MM.1S (cell line): ENCODE results near the gene SH3BGRL3.

Experiments
- DNase-seq: peaks from one replicate; pipeline ENCODE4 v3.0.0-alpha.2; 2015
- H2AFZ ChIP-seq: fragments of 300-600 bp; sonication (generic); 2 replicates; pipeline ENCODE4 v1.6.0; 2016; ENCODE audit warnings: antibody characterized with exemption, low read length
- H3F3A ChIP-seq: fragments of 300-600 bp; sonication (generic); 2 replicates; pipeline ENCODE4 v1.6.1; 2016; ENCODE audit warnings: mild to moderate bottlenecking, antibody characterized with exemption, low read length, moderate library complexity, mixed read lengths; ENCODE audit not compliant: insufficient read depth
- H3K27ac ChIP-seq: fragments of 300-600 bp; sonication (generic); 2 replicates; pipeline ENCODE4 v1.5.1; 2016; ENCODE audit warnings: mild to moderate bottlenecking, low read length
- H3K27me3 ChIP-seq: fragments of 300-600 bp; sonication (generic); replicated peaks from 2 replicates; pipeline ENCODE4 v1.6.0; 2016; ENCODE audit warnings: low read length; ENCODE audit not compliant: insufficient read depth
- H3K36me3 ChIP-seq: fragments of 300-600 bp; sonication (generic); replicated peaks from 2 replicates; pipeline ENCODE4 v1.6.1; 2016; ENCODE audit warnings: mild to moderate bottlenecking, low read length, mixed read lengths; ENCODE audit not compliant: insufficient read depth
- H3K4me1 ChIP-seq: fragments of 300-600 bp; sonication (generic); 2 replicates; pipeline ENCODE4 v1.6.1; 2016; ENCODE audit warnings: low read length, mixed read lengths
- H3K4me2 ChIP-seq: fragments of 300-600 bp; sonication (generic); 2 replicates; pipeline ENCODE4 v1.6.0; 2016; ENCODE audit warnings: low read depth, low read length
- H3K4me3 ChIP-seq: fragments of 300-600 bp; sonication (generic); 2 replicates; pipeline ENCODE4 v1.5.1; 2016; ENCODE audit warnings: low read length, mixed read lengths
- H3K79me2 ChIP-seq: fragments of 300-600 bp; sonication (generic); 2 replicates; pipeline ENCODE4 v1.6.1; 2016; ENCODE audit warnings: mixed run types, low read length, mixed read lengths
- H3K9ac ChIP-seq: fragments of 300-600 bp; sonication (generic); 2 replicates; pipeline ENCODE4 v1.6.1; 2016; ENCODE audit warnings: low read length, mixed read lengths
- H3K9me2 ChIP-seq: fragments of 300-600 bp; sonication (generic); replicated peaks from 2 replicates; pipeline ENCODE4 v1.6.1; 2016; ENCODE audit warnings: mild to moderate bottlenecking, low read length, mixed read lengths; ENCODE audit not compliant: insufficient read depth
- H3K9me3 ChIP-seq: fragments of 300-600 bp; sonication (generic); replicated peaks from 2 replicates; pipeline ENCODE4 v1.6.1; 2016; ENCODE audit warnings: mild to moderate bottlenecking, low read length, mixed read lengths; ENCODE audit not compliant: insufficient read depth
- H4K20me1 ChIP-seq: fragments of 300-600 bp; sonication (generic); 2 replicates; pipeline ENCODE4 v1.6.1; 2016; ENCODE audit warnings: mild to moderate bottlenecking, low read length, moderate library complexity, mixed read lengths; ENCODE audit not compliant: insufficient read depth
- EZH2 ChIP-seq: fragments of 300-600 bp; sonication (generic); optimal IDR thresholded peaks from 2 replicates; pipeline ENCODE3; 2017; ENCODE audit warnings: low read depth, mild to moderate bottlenecking, antibody characterized with exemption, low read length, mixed read lengths
- EZH2phosphoT487 ChIP-seq: fragments of 300-600 bp; sonication (generic); IDR thresholded peaks from 2 replicates; pipeline ENCODE4 v1.6.1; 2018; ENCODE audit warnings: antibody characterized with exemption, low read length
- TF ChIP-seq, protein P1 (sequence below): fragments of 300-600 bp; sonication (generic); IDR thresholded peaks from 2 replicates; pipeline ENCODE4 v1.5.1; 2016; ENCODE audit warnings: antibody characterized with exemption, low read length, mixed read lengths

Gene SH3BGRL3

DNA sequence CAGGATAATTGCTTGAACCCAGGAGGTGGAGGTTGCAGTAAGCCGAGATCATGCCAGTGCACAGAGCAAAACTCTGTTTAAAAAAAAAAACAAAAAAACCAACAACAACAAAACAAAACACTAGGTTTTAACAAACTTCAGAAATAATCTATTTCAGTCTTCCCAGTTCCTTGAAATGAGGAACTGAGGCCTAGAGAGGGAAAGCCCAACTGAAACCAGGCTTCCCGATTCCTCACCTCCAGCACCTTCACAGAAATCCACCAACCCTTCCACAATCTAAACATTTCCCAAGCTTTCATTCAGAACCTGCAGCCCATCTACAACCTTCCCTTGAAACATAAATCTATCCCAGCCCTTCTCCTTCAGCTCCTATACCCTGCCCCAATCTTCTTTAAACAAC is 37.3 kb downstream of the SH3BGRL3 start:
- Histone ChIP-seq H3K27me3 (no peaks in the 10 kb centered on the region), H3K27ac (no peak overlapping the region), H3K4me1 (peaks cover 26% of the 10 kb centered on the region), H3K4me2 (peak overlapping the region; percentile 37; the same call in 1 of the 2 replicates), H3K79me2 (no peaks in the 10 kb centered on the region), H3F3A (no peaks in the 10 kb centered on the region), H3K9me3 (no peaks in the 10 kb centered on the region), H3K4me3 (no peak overlapping the region), H4K20me1 (no peaks in the 10 kb centered on the region), H3K9me2 (no peaks in the 10 kb centered on the region), H2AFZ (no peak overlapping the region), H3K9ac (no peak overlapping the region), H3K36me3 (no peaks in the 10 kb centered on the region)
- DNase-seq = no peak
- no peak for TF ChIP-seq EZH2phosphoT487
- TF ChIP-seq, protein P1, sequence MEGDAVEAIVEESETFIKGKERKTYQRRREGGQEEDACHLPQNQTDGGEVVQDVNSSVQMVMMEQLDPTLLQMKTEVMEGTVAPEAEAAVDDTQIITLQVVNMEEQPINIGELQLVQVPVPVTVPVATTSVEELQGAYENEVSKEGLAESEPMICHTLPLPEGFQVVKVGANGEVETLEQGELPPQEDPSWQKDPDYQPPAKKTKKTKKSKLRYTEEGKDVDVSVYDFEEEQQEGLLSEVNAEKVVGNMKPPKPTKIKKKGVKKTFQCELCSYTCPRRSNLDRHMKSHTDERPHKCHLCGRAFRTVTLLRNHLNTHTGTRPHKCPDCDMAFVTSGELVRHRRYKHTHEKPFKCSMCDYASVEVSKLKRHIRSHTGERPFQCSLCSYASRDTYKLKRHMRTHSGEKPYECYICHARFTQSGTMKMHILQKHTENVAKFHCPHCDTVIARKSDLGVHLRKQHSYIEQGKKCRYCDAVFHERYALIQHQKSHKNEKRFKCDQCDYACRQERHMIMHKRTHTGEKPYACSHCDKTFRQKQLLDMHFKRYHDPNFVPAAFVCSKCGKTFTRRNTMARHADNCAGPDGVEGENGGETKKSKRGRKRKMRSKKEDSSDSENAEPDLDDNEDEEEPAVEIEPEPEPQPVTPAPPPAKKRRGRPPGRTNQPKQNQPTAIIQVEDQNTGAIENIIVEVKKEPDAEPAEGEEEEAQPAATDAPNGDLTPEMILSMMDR = no peak
- no peak for TF ChIP-seq EZH2

DNA sequence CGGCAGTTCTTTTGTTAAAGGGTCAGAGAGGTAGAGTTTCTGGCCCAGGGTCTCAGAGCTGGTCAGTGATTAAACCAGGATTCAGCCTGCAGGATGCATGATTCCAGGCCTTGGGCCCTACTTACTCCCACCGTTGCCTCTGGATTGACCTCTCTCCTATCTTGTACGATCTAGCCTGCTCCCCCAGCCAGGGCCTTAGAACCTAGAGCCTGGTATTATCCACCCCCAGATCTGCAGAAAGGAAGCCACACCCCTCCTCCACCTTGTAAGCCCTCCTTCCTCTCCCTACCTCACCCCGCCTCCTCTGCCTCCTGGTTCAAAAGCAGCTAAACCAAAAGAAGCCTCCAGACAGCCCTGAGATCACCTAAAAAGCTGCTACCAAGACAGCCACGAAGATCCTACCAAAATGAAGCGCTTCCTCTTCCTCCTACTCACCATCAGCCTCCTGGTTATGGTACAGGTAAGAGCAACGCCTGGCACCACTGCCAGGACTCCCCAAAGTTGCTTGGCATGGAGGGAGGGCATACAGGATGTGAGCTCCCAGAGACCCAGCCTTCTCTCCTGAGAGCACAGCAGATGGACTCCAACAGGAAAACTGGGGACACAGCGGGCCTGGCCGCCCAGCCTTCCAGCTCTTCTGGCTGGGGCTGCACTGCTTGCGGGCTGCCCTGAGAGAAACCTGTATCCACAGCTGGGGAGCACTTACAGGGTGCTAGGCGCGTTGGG is 37.9 kb downstream of the SH3BGRL3 start, which contains the start of gene CD52:
CD52 (plus strand) TSS at position 347 of the 726 bp plus-strand sequence; CDS start at position 407, 60 bp downstream.
- Histone ChIP-seq H3K36me3 (no peaks in the 10 kb centered on the region), H3K4me3 (peak within 1 kb of the TSS; percentile 12; the same call in 1 of the 2 replicates), H3K79me2 (no peaks in the 10 kb centered on the region), H3K27me3 (no peaks in the 10 kb centered on the region), H3K9ac (no peak within 1 kb of the TSS), H3K9me3 (no peaks in the 10 kb centered on the region), H3K4me1 (peaks cover 26% of the 10 kb centered on the region), H3F3A (no peaks in the 10 kb centered on the region), H3K4me2 (peak within 1 kb of the TSS; percentile 37; the same call in 1 of the 2 replicates), H2AFZ (peak within 1 kb of the TSS; percentile 16; the same call in 1 of the 2 replicates), H3K27ac (no peak within 1 kb of the TSS), H3K9me2 (no peaks in the 10 kb centered on the region), H4K20me1 (no peaks in the 10 kb centered on the region)
- DNase-seq = peak; percentile 21
- TF ChIP-seq EZH2 = no peak
- TF ChIP-seq, protein P1 = no peak

DNA sequence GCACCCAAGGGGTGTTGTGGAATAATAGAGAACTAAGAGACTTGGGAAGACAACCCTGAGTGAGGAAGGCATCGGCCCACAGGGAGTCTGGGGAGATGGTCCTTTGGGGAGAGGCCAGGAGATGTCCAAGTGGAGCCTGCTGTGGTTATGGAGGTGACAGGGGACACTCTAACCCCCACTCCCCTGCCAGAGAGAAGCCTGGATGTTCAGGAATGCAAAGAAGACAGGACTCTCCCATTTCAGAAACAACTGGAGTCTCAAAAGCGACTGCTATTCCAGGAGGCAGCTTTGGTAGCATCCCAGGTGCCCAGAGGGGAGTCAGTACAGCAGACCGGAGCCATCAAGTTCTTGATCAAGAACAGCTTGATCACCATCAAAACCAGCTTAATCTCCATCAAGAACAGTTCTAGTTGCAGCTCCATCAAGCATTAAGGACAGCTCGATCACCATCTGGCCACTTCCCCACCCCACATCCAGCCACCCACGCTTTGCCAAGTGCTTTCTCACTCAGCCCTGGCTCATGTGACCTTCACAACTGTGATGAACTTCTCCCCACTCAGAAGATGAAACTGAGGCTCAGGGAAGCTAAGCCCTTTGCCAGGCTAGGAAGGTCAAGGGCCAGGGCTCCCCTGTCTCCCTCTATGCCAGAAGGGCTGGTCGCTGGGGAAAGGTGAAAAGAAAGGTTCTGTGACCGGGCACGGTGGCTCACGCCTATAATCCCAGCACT is 38.6 kb downstream of the SH3BGRL3 start:
- no peak overlapping the region for H3K9ac ChIP-seq
- H3F3A ChIP-seq = no peaks in the 10 kb centered on the region
- H3K4me2 ChIP-seq = peak overlapping the region; percentile 37; the same call in 1 of the 2 replicates
- no peaks in the 10 kb centered on the region for H3K9me3 ChIP-seq
- no peaks in the 10 kb centered on the region for H3K9me2 ChIP-seq
- peaks cover 26% of the 10 kb centered on the region for H3K4me1 ChIP-seq
- peak overlapping the region; percentile 12; the same call in 1 of the 2 replicates for H3K4me3 ChIP-seq
- no peaks in the 10 kb centered on the region for H3K36me3 ChIP-seq
- DNase-seq = no peak
- no peak for TF ChIP-seq EZH2
- TF ChIP-seq, protein P1 = no peak
- TF ChIP-seq EZH2phosphoT487 = no peak
- no peaks in the 10 kb centered on the region for H3K27me3 ChIP-seq
- H2AFZ ChIP-seq = no peak overlapping the region
- no peak overlapping the region for H3K27ac ChIP-seq
- no peaks in the 10 kb centered on the region for H4K20me1 ChIP-seq
- no peaks in the 10 kb centered on the region for H3K79me2 ChIP-seq
